GM21390 (cell line): ENCODE measurements around the gene UBA52.
"Not testable (repeated sequence)": the region's sequence is repeated elsewhere in the genome, so short reads cannot be mapped to it uniquely, and the experiment has no call there.

Experiments used
- ATAC-seq: cut with Tn5 transposase; IDR thresholded peaks from one replicate; pipeline ENCODE4 v1.9.1; 2021; ENCODE audit not compliant: unreplicated experiment

UBA52 gene

DNA sequence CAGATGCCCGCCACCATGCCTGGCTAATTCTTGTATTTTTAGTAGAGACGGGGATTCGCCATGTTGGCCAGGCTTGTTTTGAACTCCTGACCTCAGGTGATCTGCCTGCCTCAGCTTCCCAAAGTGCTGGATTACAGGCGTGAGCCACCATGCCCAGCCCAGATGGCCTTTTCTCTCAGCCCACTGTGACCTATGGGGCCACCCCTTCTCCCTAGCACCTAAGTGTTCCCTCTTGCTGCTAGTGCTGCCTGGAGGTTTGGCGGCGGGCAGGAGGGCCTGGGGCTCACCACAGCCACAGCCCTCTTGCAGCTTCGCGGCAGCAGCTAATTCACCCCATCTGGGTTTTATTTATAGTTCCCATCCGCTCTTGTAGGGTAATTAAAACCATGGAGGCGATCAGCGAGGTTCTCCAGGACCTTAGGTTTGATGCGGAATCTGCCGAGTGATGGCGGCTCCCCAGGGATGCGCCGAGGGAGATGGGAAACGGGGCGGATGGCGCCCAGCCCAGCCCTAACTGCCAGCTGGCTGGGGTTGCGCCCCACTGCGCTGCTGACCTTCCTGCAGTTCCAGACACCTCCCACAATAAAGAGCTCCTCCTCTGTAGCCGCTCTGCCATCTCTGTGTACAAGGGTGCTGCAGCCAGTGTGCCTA is 20.2 kb downstream of the UBA52 start:
- ATAC-seq, result no peak

- not testable (repeated sequence) for ATAC-seq
Measured at GRCh38 chr19:18592732-18593131, 21.1 kb downstream of the UBA52 start.

DNA sequence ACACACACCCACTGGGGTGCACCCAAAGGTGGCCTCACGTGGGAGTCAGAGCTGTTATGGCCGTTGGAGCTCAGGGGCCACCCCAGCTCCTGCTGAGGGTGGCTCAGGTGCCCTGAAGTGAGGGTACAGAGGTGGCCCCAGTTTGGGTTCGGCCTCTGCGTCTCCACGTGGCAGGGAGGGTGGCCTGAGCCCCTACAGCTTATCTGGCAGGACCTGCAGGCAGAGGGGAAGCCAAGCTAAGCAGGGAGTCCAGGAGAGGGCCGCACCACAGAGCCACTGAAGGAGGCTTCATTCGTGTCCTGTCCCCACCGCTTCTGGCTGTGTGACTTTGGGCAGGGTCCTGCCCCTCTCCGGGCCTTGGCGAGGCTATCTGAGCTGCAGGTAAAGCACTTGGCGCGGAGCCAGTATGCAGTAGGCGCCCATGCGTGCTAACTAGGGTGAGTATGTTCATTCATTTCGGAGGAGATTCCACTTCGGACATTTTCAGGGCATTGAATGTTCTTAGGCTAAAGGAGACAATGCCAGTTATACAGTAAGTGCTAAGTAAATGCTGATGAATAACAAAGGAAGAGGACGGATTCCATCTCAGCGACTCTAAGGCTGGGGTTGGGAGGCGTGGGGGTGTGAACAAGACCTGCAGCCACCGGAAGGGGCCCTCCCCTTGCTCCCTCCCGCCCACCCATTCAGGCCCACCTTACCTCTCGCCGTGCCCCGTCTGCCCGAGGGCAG is 21.9 kb downstream of the UBA52 start:
- no peak for ATAC-seq

- ATAC-seq, result no peak
Measured at GRCh38 chr19:18594096-18594823, 22.6 kb downstream of the UBA52 start.

- no peak for ATAC-seq
Measured at GRCh38 chr19:18594824-18595373, 23.2 kb downstream of the UBA52 start.

- ATAC-seq, result no peak
Measured at GRCh38 chr19:18595475-18595874, 23.8 kb downstream of the UBA52 start.

DNA sequence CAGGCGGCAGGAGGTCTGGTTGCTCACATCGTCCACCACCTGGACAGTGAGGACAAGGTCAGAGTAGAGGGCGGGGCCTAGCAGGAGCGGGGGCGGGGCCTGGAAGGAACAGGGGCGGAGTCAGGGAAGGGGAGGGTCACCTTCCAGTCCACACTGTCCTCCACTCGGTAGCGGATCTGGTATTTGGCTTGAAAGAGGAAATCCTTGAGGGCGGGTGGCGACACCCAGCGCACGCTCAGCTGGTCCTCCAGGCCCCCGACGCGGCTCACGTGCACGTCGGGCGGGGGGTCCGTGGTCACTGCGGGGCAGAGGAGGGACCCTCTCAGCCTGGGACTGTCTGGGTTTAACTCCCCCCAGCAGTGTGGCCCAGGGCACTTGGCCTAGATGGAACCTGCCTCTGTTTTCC is 25.1 kb downstream of the UBA52 start:
- no peak for ATAC-seq

- no peak for ATAC-seq
Measured at GRCh38 chr19:18597809-18598660, 26.4 kb downstream of the UBA52 start.

- no peak for ATAC-seq
Measured at GRCh38 chr19:18599485-18599884, 27.8 kb downstream of the UBA52 start.

- not testable (repeated sequence) for ATAC-seq
Measured at GRCh38 chr19:18600692-18601397, 29.2 kb downstream of the UBA52 start.

GRCh38 chr19:18601875-18602274 is 30.2 kb downstream of the UBA52 start:
- no peak for ATAC-seq

GRCh38 chr19:18603255-18603957 is 31.7 kb downstream of the UBA52 start:
- no peak for ATAC-seq

DNA sequence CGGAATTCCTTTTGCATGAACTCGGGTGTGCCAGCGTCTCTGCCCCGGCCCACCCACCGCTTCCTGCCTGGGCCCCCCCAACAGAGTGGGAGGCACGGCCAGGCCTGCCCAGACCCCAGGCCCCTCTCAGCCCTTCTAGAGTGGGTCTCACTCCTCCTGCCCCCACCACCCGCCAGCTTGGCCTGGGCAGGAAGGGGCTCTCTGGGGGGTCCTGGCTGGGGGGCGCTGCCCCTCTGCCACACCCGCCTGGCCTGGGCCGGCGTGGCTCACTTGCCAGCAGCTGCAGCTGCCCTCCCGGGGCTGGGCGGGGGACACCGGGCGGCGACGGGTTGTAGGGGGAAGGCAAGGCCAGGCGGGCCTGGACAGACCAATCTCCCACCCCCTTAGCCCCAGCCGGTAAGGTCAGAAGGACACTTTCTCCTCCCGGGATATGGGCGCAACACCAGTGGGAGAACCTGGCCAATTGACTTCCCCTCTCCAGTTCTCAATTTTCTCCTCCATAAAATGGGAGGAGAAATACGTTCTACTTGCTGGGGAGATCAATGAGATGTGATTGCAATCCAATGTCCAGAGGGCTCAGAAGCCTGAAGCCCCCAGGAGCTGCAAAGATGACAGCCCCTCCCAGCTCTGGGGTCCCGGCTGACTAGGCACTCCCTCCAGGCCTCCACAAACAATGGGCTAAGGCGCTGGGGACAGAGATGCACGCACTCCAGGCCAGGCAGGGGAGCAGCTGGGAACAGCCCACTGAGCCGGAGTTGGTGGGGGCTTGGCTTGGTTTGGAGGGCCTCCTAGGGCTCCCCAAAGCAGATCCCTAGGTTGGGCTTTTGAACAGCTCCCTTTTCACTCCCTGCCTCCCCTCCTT is 32.5 kb downstream of the UBA52 start:
- no peak for ATAC-seq

DNA sequence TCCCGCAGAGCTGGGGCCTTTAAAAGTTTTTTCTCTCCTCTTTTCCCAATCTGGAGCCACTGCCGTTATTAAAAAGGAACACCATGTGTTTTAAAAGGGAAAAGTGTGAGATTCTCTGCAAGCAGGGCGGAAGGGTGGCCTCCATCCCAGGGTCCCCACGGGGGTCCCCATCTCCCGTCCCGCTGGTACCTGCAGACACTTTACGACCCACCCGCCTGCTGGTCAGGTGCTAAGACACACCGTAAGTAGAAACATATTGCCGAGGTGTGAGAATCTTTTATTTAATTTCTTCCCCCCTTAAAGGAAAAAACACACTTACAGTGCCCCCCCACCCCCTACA is 33.1 kb downstream of the UBA52 start:
- no peak for ATAC-seq

DNA sequence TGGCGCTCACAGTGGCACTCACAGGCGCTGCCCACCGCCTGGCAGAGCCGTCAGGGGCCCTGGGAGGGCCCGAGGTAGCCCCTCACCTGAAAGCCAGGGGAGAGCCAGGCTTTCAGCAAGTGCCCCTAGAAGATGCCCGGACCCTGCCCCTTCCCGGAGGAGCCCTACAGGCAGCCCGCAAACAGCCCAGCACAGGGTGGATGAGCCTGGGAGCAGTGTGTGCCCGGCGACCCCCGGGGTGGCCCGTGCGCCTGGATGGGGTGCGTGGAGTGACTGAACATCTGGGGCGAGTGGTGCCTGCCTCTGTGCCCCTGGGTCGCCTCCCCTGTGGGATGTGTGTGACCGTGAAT is 33.5 kb downstream of the UBA52 start:
- ATAC-seq, result no peak

DNA sequence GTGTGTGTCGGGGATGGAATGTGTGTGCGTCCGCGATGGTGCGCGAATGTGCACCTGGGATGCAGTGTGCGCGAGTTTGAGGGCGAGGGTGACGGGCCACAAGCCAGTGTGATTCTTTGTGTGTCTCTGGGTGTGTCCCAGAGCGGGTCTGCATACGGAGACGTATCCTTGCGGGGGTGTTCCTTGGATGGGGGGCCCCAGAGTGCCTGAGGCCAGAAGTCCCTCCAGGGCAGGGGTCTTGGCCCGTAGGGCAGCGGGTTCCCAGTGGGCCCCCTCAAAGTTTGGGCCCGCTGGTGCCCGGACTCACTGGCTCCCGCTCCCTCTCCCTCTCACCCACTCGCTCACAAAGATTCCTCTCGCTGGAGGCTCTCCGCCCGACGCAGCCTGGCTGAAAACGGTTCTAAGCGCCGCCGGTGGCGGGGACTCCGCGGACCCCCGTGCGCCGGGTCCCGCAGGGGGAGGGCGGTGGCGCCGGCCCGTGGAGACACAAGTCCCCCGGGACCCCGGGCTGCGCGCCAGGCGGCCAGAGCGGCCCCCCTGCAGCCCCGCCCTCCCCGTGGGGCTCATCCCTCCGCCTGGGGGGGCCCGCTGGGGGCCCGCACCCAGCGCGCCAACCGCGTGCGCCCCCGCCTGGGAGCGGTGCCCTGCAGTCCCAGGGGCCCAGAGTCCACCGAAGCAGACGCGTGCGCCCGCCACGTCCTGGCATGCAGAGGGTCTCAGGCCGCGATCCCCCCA is 34.1 kb downstream of the UBA52 start:
- no peak for ATAC-seq

DNA sequence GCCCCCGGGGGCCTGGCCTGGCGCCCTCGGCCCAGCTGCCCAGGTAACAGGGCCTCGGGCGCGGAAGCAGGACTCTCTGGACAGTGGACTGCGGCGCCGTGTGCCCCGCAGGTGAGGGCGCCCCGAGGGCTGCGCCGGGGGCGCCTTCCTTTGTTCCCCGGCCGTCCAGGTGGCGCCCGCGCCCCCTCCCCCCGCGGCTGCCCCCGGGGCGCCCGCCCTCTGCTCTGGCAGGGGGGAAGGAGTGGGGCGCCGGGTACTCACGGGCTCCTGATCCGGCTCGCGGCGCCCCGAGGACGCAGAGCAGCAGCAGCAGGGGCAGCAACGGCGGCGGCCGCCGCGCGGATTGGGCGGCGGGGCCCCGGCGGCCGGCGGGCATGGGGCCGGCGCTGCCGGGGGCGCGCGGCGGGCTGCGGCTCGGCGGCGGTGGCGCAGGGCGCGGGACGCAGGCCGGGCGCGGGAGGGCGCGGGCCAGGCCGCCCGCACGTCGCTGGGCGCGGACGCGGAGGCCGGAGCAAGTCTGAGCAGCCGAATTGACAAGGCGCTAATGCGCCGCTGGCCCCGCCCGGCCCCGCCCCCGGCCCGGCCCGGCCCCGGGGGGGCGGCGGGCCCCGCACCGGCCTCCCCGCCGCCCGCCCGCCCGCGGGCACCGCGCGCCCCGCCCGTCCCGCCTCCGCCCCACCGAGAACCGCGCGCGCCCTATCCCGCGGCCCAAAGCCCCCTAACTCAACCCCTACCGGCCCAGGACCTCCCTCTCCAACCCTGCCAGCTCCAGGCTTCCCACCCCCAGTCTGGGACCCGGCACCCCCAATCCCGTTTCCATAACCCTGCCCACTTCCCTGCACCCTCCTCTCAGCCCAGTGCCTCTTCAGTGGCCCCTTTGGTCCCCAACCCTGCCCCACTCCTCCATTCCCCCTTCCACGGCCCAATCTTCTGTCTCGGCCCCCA is 34.9 kb downstream of the UBA52 start, which contains the start of gene CRLF1:
Gene CRLF1, minus strand, starts transcription at position 519 of the 945 bp plus-strand sequence. Its CDS starts 143 bp downstream, at position 376.
- no peak for ATAC-seq
